Activated CD4-positive, CD25-positive, alpha-beta regulatory T cell treated with anti-CD3 and anti-CD28 coated beads, Interleukin-2, amount 50 U/mL, for 72 hours (primary cell): ENCODE data around the gene PASK.
"Not testable (repeated sequence)": the region's sequence is repeated elsewhere in the genome, so short reads cannot be mapped to it uniquely, and the experiment has no call there.

Experiments
- DNase-seq: peaks from one replicate; pipeline ENCODE4 v3.0.0; 2021

Gene PASK

GRCh38 chr2:241148891-241149674 lies at the start of gene PASK:
Gene PASK (minus strand): TSS chr2:241149472. CDS start chr2:241143032, 6,440 bp downstream.
- DNase-seq: peak; percentile 88

- DNase-seq: no peak
Observed at GRCh38 chr2:241198381-241199279, 49.4 kb upstream of the PASK start.

DNA sequence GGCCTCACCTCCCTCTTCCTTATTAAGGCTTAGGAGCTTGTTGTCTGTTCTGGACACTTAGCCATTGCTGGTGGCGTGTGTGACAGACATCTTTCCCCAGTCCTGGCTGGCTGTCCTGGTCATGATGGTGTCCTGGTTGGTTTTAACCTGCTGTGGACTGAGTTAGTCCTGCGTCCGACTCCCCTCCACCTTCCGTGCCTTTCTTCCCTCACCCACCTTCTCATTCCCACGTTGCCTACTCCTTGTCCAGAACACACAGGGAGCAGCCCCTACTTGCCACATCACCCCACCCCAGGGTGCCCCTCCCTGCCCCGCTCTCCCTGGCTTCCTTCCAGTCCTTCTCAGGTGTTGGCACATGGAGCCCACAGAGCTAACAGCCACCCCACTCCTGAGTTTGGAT lies 48.7 kb upstream of the PASK start:
- DNase-seq: no peak

DNA sequence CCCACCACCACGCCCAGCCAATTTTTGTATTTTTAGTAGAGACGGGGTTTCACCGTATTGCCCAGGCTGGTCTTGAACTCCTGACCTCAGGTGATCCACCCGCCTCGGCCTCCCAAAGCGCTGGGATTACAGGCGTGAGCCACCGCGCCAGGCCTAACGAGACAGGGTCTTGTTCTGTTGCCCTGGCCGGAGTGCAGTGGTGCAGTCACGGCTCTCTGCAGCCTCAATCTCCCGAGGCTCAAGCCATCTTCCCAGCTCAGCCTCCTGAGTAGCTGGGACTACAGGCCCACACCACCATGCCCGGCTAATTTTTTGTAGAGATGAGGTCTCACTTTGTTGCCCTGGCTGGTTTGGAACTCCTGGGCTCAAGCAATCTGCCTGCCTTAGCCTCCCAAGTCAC lies 48.0 kb upstream of the PASK start:
- not testable (repeated sequence) for DNase-seq

GRCh38 chr2:241195506-241196130 lies 46.3 kb upstream of the PASK start:
- no peak for DNase-seq

DNA sequence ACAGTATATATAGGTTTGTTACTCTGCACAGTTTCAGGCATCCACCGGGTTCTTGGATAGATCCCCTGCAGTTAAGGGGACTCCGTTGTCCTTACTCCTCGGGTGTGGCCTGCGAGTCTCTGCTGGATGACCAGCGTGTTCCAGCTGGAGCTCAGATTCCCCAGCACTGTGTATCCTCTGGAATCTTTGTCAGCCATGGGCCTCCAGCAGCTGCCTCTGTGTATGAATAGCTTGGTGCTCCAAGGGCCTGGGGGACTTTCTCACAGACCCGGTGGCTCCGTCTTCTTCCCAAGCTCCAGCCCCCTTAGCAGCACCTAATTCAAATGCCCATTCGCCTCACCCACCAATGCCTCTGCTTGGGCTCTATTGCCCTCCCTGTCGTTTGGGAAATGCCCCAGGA lies 45.5 kb upstream of the PASK start:
- no peak for DNase-seq

- no peak for DNase-seq
Observed at GRCh38 chr2:241193271-241193670, 44.0 kb upstream of the PASK start.

DNA sequence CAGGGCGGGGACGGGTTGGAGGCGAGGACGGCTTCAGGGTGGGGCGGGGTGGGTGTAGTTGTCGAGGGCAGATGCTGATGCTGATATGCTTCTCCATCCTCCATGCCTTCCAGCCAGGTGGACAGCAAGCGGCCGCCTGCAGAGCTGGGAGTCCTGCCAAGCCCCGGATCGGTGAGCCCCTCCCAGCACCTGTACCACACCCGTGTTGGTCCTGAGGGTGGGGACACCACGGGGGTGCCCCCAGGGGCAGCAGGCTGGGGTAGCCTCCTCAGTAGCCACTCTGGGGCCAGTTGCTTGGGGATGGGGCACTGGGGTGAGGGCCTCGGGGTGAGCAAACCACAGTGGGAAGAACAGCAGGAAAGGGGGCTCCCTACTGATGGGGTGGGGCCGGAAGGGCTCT lies 41.8 kb upstream of the PASK start:
- no peak for DNase-seq

DNA sequence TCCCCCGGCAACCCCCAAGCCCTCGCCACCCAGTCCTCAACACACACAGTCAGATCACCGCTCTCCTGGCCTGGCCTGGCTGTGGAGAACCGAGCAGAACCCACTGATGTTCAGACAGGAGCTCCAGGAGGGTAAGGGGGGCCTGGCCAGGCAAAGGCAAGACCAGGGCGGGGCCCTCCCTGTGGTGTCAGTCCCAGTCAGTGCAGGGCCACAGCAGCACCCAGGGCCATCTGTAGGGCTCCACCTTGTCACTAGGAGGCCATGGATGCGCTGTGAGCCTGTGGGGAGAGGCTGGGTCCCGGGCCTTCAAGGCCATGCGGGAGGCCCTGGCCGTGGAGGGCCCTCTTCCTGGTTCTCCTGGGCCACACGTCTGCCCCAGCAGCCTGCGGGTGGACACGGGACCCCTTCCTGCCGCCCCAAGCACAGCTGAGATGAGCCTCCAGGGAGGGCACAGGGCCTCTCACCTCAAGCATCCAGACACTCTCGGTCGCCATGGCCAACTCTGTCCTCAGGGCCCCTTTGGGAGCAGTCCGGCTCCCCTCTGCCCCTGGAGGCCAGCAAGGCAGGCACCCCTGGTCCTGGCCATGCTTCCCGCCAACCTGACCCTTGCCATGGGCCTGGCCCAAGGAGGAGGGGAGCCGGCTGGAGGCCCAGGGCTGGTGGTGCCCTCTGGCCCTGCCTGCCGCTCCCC lies 41.2 kb upstream of the PASK start:
- DNase-seq: no peak

GRCh38 chr2:241189856-241190201 lies 40.6 kb upstream of the PASK start:
- DNase-seq: no peak

GRCh38 chr2:241189093-241189855 lies 40.0 kb upstream of the PASK start:
- no peak for DNase-seq

GRCh38 chr2:241188361-241189092 lies 39.3 kb upstream of the PASK start, which contains the start of gene ANO7:
Gene ANO7 (plus strand): TSS chr2:241188677. CDS start chr2:241190064, 1,387 bp downstream.
- no peak for DNase-seq

DNA sequence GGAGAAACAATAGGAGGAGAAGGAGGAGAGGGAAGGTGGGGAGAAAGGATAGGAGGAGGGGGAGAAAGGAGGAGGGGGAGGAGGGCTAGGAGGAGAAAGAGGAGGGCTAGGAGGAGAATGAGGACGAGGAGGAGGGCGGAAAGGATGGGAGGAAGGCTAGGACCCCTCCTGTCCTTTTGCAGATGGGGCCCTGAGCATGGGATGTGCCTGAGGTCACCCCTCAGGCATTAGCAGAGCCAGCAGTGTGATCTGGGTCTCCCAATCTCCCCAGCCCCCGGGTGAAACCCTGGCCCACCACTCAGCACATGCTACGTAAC lies 38.6 kb upstream of the PASK start:
- DNase-seq: no peak

DNA sequence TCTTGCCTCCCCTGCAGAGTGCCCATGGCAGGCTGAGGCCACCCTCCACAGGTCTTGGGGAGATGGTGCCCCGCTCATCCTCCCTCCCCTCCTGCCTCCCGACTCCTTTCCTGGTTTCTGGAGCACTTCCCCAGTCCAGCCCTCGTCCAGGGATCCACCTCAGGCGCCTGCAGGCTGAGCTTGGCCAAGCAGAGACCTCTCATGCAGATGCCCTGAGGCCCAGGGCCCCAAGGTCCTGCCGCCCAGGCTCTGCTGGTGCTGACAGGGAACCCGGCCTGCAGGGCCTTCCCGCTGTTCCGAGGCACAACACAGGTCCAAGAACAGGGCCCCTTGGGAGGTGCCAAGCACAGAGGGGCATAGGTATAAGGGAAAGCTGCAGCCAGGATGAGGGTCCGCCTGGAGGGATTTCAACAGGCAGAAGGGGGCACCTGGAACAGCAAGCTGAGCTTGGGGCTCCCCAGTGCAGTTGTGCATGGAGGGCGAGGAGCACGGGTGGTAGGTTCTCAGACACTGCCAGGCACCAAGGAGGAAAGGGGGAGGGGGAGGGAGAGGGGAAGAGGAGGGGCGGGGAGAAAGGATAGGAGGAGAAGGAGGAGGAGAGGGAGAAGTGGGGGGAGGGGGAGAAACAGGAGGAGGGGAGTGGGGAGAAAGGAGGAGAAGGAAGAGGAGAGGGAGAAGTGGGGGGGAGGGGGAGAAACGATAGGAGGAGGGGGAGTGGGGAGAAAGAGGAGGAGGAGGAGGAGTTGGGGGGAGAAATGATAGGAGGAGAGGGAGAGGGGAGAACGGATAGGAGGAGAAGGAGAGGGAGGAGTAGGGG lies 38.0 kb upstream of the PASK start:
- DNase-seq: no peak

GRCh38 chr2:241185961-241186360 lies 36.7 kb upstream of the PASK start:
- DNase-seq: no peak

- no peak for DNase-seq
Observed at GRCh38 chr2:241184901-241185300, 35.6 kb upstream of the PASK start.

DNA sequence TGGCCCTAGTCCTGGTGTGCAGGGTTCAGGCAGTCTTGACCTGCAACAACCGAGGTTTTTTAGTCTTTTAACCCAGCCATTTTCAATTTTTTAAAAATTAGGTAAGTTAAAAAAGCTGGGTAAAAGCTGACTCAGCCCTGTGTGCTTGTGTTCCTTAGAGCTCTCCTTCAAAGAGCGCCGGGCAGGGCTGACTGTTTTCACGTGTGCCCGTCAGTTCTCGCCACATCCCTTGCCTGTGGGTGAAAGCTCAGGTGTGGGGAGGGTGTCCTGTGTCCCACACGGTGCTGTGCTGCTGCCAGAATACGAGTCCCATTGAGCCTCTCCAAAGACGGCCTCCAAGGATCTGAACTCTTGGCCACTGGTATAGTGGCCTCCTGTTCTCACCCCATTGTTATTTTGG lies 33.9 kb upstream of the PASK start:
- no peak for DNase-seq

GRCh38 chr2:241182531-241183133 lies 33.4 kb upstream of the PASK start:
- DNase-seq: no peak

DNA sequence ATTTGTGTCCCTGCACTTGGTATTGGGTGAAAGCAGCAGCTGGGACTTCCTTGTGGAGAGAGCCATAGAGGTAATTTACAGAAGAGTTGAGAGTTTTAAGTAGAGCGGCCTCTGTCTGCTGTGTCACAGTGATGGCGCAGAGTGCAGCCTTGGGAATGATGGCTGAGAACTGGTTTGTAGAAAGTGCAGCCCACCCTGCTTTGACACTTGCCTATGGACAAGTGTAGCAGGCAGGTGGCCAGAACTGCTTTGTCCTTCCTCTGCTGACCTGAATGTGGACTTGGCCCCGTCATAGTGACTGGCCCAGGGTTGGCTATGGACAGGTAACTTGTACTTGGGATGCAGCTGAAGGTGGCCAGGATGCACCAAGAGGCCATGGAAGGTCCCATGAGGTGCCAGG lies 32.9 kb upstream of the PASK start:
- no peak for DNase-seq

- no peak for DNase-seq
Observed at GRCh38 chr2:241180495-241180894, 31.2 kb upstream of the PASK start.
